Lower leg skin (tissue), 4 donors: ENCODE measurements around the gene MEX3A. TPM values are rescaled to one million over a fixed set of nuclear protein-coding genes. Genes with fewer than 3 reads are reported as not detected.

Experiments
- DNase-seq, 2 donors: peaks; one replicate each; pipeline ENCODE4 v3.0.0-alpha.2; 2019; ENCODE audit warnings: low spot score in 2 of 2
- H3K4me3 ChIP-seq: fragments of 200-600 bp; sonication (generic); 2 replicates; pipeline ENCODE4 v1.5.1; 2017; ENCODE audit warnings: mild to moderate bottlenecking, low read depth; ENCODE audit not compliant: poor library complexity, severe bottlenecking
- POLR2A ChIP-seq, 2 donors: fragments of 450-650 bp; IDR thresholded peaks; one replicate each; pipeline ENCODE4 v1.6.1; 2016 to 2017; ENCODE audit warnings: antibody characterized with exemption in 2 of 2, mild to moderate bottlenecking in 1 of 2, moderate library complexity in 1 of 2
- WGBS, 2 donors: methylation state at CpG; one replicate each; pipeline ENCODE4 v1.1.5; 2018; 5-methylcytosine and 5-hydroxymethylcytosine counted together
- intact Hi-C: fragments of 100-400 bp; cut with DNase I; formaldehyde crosslinking; loops from one replicate; pipeline ENCODE4 v1.15.0; 2023; ENCODE audit warnings: low total_unique reads
- total RNA-seq, 4 donors: library from RNA; depleted of rRNA; stranded (reverse); fragments of >200 nt; gene quantifications; one replicate each; pipeline ENCODE4 v1.1.0, GENCODE V29; 2016
- TF ChIP-seq, protein P1 (sequence below), 3 donors: fragments of 450-650 bp; IDR thresholded peaks; one replicate each; pipeline ENCODE4 v1.5.1; 2016; ENCODE audit warnings: antibody characterized with exemption in 3 of 3, mild to moderate bottlenecking in 3 of 3, moderate library complexity in 2 of 3

The MEX3A gene
- total RNA-seq, 4 donors from 2014 or later = 0.21 to 1.1 (median 0.67) TPM

DNA sequence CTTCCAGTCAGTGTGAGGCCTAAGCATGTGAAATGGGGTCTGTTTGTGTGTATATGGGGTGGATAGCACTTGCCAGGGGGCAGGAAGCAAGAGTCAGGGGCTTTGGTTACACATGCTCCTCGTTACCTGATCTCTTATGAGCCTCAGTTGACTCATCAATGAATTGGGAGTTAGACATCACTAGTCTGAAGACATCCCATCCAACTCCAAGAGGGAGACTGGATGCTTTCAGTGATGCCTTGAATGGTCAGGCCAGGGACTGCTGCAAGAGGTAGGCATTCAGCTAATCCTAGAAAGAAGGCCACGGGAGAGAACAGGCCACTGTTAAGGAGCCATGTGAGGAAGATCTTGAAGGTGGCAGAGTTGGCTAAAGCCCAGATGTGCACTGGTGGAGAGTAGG lies 15.0 kb downstream of the MEX3A start:
- WGBS, 2 donors = 85 to 88% methylated on average over 2 of the region's 2 CpGs
- no peak for DNase-seq
- TF ChIP-seq, protein P1, sequence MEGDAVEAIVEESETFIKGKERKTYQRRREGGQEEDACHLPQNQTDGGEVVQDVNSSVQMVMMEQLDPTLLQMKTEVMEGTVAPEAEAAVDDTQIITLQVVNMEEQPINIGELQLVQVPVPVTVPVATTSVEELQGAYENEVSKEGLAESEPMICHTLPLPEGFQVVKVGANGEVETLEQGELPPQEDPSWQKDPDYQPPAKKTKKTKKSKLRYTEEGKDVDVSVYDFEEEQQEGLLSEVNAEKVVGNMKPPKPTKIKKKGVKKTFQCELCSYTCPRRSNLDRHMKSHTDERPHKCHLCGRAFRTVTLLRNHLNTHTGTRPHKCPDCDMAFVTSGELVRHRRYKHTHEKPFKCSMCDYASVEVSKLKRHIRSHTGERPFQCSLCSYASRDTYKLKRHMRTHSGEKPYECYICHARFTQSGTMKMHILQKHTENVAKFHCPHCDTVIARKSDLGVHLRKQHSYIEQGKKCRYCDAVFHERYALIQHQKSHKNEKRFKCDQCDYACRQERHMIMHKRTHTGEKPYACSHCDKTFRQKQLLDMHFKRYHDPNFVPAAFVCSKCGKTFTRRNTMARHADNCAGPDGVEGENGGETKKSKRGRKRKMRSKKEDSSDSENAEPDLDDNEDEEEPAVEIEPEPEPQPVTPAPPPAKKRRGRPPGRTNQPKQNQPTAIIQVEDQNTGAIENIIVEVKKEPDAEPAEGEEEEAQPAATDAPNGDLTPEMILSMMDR (IDR thresholded peaks at IDR 0.05) = no peak
- TF ChIP-seq POLR2A (IDR thresholded peaks at IDR 0.05) = no peak
- H3K4me3 ChIP-seq = no peak overlapping the region
- intact Hi-C loops = no loop called here

DNA sequence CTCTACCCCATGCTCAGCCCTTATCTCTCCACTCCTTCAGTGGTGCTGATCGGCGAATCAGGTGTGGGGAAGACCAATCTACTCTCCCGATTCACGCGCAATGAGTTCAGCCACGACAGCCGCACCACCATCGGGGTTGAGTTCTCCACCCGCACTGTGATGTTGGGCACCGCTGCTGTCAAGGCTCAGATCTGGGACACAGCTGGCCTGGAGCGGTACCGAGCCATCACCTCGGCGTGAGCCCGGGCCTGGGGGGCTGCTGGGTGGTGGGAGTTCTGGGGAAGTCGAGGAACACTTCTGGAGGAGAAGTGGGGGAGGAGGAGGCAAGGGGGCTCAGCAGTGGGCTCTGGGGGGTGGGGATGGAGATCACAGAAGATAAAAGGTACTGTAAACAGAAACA lies 16.4 kb downstream of the MEX3A start:
- TF ChIP-seq, protein P1 (IDR thresholded peaks at IDR 0.05) = no peak
- no peak for TF ChIP-seq POLR2A (IDR thresholded peaks at IDR 0.05)
- DNase-seq = no peak
- H3K4me3 ChIP-seq = no peak overlapping the region
- intact Hi-C loops = no loop called here
- WGBS, 2 donors = 75 to 86% methylated on average over 16 of the region's 16 CpGs

DNA sequence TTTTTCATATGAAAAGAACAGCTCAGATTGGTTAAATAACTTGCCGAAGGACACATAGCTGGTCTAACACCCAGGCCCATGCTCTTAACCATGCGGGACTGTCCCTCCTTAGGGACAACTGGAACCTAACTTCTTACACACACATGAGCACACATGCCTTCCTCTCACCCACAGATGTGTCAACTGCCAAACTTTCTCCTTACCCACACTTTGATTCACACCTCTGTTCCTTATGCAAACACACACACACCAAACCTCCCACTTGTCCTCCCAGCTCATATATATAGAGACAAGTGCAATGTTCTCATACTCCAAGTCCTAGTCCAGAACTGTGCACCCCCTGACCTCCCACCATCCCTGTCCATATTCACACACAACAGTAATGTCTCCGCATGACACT lies 17.1 kb downstream of the MEX3A start:
- WGBS, 2 donors = 93% methylated on average over 3 of the region's 3 CpGs
- DNase-seq = no peak
- H3K4me3 ChIP-seq = no peak overlapping the region
- intact Hi-C loops = no loop called here
- TF ChIP-seq, protein P1 (IDR thresholded peaks at IDR 0.05) = no peak
- TF ChIP-seq POLR2A (IDR thresholded peaks at IDR 0.05) = no peak

DNA sequence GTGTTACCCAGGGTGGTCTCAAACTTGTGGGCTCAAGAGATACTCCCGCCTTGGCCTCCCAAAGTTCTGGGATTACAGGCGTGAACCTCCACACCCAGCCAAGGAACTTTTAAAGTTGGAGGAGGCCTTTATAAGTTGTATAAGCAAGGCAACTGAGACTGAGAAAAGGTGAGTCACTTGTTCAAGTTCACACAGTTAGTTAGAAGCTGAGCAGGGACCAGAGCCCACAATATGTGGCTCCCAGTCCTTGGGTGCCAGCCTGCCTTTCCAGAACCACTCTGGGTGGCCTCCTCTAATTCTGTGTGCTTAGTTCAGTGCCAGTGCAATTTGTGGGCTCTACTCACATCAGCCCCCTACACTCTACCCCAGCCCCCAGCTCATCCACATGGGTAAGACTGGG lies 17.6 kb downstream of the MEX3A start:
- H3K4me3 ChIP-seq = no peak overlapping the region
- intact Hi-C loops = loop anchor here (5.0 kb wide), 1 partner anchor 1282 kb away; no protein-coding TSS in a partner anchor
- 86 to 96% methylated on average over 2 of the region's 2 CpGs for WGBS, 2 donors
- no peak for DNase-seq
- no peak for TF ChIP-seq POLR2A (IDR thresholded peaks at IDR 0.05)
- TF ChIP-seq, protein P1 (IDR thresholded peaks at IDR 0.05) = no peak

DNA sequence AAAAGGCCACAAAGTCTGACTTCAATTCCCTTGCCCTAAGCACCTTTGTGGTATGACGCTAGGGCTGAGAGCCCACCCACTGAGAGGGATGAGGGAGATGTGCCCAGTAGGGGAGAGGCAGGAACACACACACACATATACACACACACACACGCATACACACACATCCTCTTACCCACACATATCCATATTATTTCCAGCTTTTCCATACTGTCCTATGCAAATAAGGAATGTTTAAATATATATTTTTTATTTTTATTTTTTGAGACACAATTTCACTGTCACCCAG lies 18.3 kb downstream of the MEX3A start:
- TF ChIP-seq, protein P1 (IDR thresholded peaks at IDR 0.05) = no peak
- TF ChIP-seq POLR2A (IDR thresholded peaks at IDR 0.05) = no peak
- intact Hi-C loops = loop anchor here (5.0 kb wide), 1 partner anchor 1282 kb away; no protein-coding TSS in a partner anchor
- 56 to 57% methylated on average over 2 of the region's 2 CpGs for WGBS, 2 donors
- no peak for DNase-seq
- H3K4me3 ChIP-seq = no peak overlapping the region

DNA sequence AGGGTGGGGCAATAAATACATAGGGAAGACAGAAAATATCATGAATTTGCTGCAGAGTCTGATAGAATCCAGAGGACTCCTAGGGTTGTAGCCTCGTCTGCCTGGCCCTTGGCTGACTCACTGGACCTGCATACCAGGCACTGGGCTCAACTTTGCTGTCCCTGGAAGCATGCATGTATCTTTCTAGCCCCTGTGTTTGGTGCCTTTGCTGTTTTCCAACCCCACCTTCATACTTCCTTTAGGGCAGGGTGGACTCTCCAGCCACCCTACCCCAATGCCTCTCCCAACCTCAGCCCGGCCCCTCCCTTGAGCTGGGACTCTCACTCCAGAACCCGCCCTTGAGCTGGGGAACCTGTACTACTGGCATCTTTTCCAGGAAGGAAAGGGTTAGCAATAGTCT lies 20.1 kb downstream of the MEX3A start:
- 43 to 54% methylated on average over 3 of the region's 3 CpGs for WGBS, 2 donors
- intact Hi-C loops = loop anchor here (5.0 kb wide), 1 partner anchor 1280 kb away; no protein-coding TSS in a partner anchor
- no peak for TF ChIP-seq POLR2A (IDR thresholded peaks at IDR 0.05)
- TF ChIP-seq, protein P1 (IDR thresholded peaks at IDR 0.05) = no peak
- H3K4me3 ChIP-seq = no peak overlapping the region
- DNase-seq = no peak
